MM.1S (cell line): ENCODE results near the gene SMIM34.

ENCODE experiments used
- DNase-seq: peaks from one replicate; pipeline ENCODE4 v3.0.0-alpha.2; 2015
- H2AFZ ChIP-seq: fragments of 300-600 bp; sonication (generic); 2 replicates; pipeline ENCODE4 v1.6.0; 2016; ENCODE audit warnings: antibody characterized with exemption, low read length
- H3F3A ChIP-seq: fragments of 300-600 bp; sonication (generic); 2 replicates; pipeline ENCODE4 v1.6.1; 2016; ENCODE audit warnings: mild to moderate bottlenecking, antibody characterized with exemption, low read length, moderate library complexity, mixed read lengths; ENCODE audit not compliant: insufficient read depth
- H3K27ac ChIP-seq: fragments of 300-600 bp; sonication (generic); 2 replicates; pipeline ENCODE4 v1.5.1; 2016; ENCODE audit warnings: mild to moderate bottlenecking, low read length
- H3K27me3 ChIP-seq: fragments of 300-600 bp; sonication (generic); replicated peaks from 2 replicates; pipeline ENCODE4 v1.6.0; 2016; ENCODE audit warnings: low read length; ENCODE audit not compliant: insufficient read depth
- H3K36me3 ChIP-seq: fragments of 300-600 bp; sonication (generic); replicated peaks from 2 replicates; pipeline ENCODE4 v1.6.1; 2016; ENCODE audit warnings: mild to moderate bottlenecking, low read length, mixed read lengths; ENCODE audit not compliant: insufficient read depth
- H3K4me1 ChIP-seq: fragments of 300-600 bp; sonication (generic); 2 replicates; pipeline ENCODE4 v1.6.1; 2016; ENCODE audit warnings: low read length, mixed read lengths
- H3K4me2 ChIP-seq: fragments of 300-600 bp; sonication (generic); 2 replicates; pipeline ENCODE4 v1.6.0; 2016; ENCODE audit warnings: low read depth, low read length
- H3K4me3 ChIP-seq: fragments of 300-600 bp; sonication (generic); 2 replicates; pipeline ENCODE4 v1.5.1; 2016; ENCODE audit warnings: low read length, mixed read lengths
- H3K79me2 ChIP-seq: fragments of 300-600 bp; sonication (generic); 2 replicates; pipeline ENCODE4 v1.6.1; 2016; ENCODE audit warnings: mixed run types, low read length, mixed read lengths
- H3K9ac ChIP-seq: fragments of 300-600 bp; sonication (generic); 2 replicates; pipeline ENCODE4 v1.6.1; 2016; ENCODE audit warnings: low read length, mixed read lengths
- H3K9me2 ChIP-seq: fragments of 300-600 bp; sonication (generic); replicated peaks from 2 replicates; pipeline ENCODE4 v1.6.1; 2016; ENCODE audit warnings: mild to moderate bottlenecking, low read length, mixed read lengths; ENCODE audit not compliant: insufficient read depth
- H3K9me3 ChIP-seq: fragments of 300-600 bp; sonication (generic); replicated peaks from 2 replicates; pipeline ENCODE4 v1.6.1; 2016; ENCODE audit warnings: mild to moderate bottlenecking, low read length, mixed read lengths; ENCODE audit not compliant: insufficient read depth
- H4K20me1 ChIP-seq: fragments of 300-600 bp; sonication (generic); 2 replicates; pipeline ENCODE4 v1.6.1; 2016; ENCODE audit warnings: mild to moderate bottlenecking, low read length, moderate library complexity, mixed read lengths; ENCODE audit not compliant: insufficient read depth
- CTCF ChIP-seq: fragments of 300-600 bp; sonication (generic); IDR thresholded peaks from 2 replicates; pipeline ENCODE4 v1.5.1; 2016; ENCODE audit warnings: antibody characterized with exemption, low read length, mixed read lengths
- EZH2 ChIP-seq: fragments of 300-600 bp; sonication (generic); optimal IDR thresholded peaks from 2 replicates; pipeline ENCODE3; 2017; ENCODE audit warnings: low read depth, mild to moderate bottlenecking, antibody characterized with exemption, low read length, mixed read lengths
- EZH2phosphoT487 ChIP-seq: fragments of 300-600 bp; sonication (generic); IDR thresholded peaks from 2 replicates; pipeline ENCODE4 v1.6.1; 2018; ENCODE audit warnings: antibody characterized with exemption, low read length

SMIM34 gene

GRCh38 chr21:34372321-34372720 is 51.4 kb downstream of the SMIM34 start:
- no peak overlapping the region for H3K27ac ChIP-seq
- H2AFZ ChIP-seq, result no peak overlapping the region
- H3K4me2 ChIP-seq, result no peak overlapping the region
- H3K9ac ChIP-seq, result no peak overlapping the region
- TF ChIP-seq EZH2phosphoT487 (no peak), EZH2 (no peak), CTCF (no peak)
- no peaks in the 10 kb centered on the region for H3F3A ChIP-seq
- no peaks in the 10 kb centered on the region for H3K27me3 ChIP-seq
- no peaks in the 10 kb centered on the region for H3K79me2 ChIP-seq
- H3K4me3 ChIP-seq, result no peak overlapping the region
- H3K9me2 ChIP-seq, result no peaks in the 10 kb centered on the region
- no peaks in the 10 kb centered on the region for H4K20me1 ChIP-seq
- no peaks in the 10 kb centered on the region for H3K9me3 ChIP-seq
- H3K36me3 ChIP-seq, result no peaks in the 10 kb centered on the region
- H3K4me1 ChIP-seq, result no peaks in the 10 kb centered on the region
- no peak for DNase-seq

GRCh38 chr21:34369741-34370140 is 54.0 kb downstream of the SMIM34 start:
- no peak overlapping the region for H2AFZ ChIP-seq
- H4K20me1 ChIP-seq, result no peaks in the 10 kb centered on the region
- H3K27ac ChIP-seq, result no peak overlapping the region
- no peak overlapping the region for H3K4me2 ChIP-seq
- no peaks in the 10 kb centered on the region for H3F3A ChIP-seq
- no peak overlapping the region for H3K4me3 ChIP-seq
- no peak for TF ChIP-seq EZH2
- TF ChIP-seq CTCF, result no peak
- no peak for TF ChIP-seq EZH2phosphoT487
- H3K9me2 ChIP-seq, result no peaks in the 10 kb centered on the region
- H3K27me3 ChIP-seq, result no peaks in the 10 kb centered on the region
- no peaks in the 10 kb centered on the region for H3K4me1 ChIP-seq
- H3K36me3 ChIP-seq, result no peaks in the 10 kb centered on the region
- H3K9ac ChIP-seq, result no peak overlapping the region
- no peak for DNase-seq
- no peaks in the 10 kb centered on the region for H3K9me3 ChIP-seq
- no peaks in the 10 kb centered on the region for H3K79me2 ChIP-seq
